ENCODE results near the gene DLGAP1. TPM values are rescaled to one million over a fixed set of nuclear protein-coding genes. Genes with fewer than 3 reads are reported as not detected.

DLGAP1 gene
- total and polyA plus RNA-seq, 2 experiments from 2014 or later = 17.0 to 48.5 TPM

DNA sequence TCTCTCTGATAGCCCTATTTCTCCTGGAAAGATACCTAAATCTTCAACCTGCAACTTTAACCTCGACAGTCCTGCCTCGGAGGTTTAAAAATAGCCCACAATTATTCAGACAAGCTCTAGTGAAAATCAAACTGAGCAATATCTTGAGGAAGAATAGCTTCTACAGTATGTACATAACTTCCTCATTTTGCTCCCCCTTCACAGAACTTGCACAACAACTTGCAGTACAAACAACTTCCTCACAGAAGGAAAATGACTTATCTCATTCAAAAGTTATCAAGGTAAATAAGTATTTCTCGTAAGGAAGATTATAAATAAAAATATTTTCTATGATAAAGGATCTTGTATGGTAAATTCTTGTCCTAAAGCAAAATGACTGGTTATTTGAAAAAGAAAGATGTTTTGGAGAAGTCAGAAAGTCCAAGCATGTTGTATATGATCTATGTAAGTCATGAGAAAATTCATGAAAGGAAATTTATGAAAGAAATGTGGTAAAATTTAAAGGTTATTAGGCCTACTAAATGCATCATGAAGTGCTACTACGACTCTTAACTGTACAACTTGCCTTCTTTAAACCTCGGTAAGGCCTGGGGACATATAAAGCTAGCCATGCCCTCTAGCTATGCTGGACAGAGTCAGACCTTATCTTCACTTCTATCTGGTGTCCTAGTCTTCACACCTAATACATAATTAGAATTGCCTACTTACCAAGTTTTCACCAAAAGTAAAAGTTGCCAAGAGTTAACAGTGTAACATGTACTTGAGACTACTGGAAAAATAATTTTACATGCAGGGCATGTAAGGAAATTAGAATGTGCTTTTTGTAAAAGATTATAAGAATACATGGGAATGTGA lies 394.5 kb downstream of the DLGAP1 start (continued):
- TF ChIP-seq, protein P1, sequence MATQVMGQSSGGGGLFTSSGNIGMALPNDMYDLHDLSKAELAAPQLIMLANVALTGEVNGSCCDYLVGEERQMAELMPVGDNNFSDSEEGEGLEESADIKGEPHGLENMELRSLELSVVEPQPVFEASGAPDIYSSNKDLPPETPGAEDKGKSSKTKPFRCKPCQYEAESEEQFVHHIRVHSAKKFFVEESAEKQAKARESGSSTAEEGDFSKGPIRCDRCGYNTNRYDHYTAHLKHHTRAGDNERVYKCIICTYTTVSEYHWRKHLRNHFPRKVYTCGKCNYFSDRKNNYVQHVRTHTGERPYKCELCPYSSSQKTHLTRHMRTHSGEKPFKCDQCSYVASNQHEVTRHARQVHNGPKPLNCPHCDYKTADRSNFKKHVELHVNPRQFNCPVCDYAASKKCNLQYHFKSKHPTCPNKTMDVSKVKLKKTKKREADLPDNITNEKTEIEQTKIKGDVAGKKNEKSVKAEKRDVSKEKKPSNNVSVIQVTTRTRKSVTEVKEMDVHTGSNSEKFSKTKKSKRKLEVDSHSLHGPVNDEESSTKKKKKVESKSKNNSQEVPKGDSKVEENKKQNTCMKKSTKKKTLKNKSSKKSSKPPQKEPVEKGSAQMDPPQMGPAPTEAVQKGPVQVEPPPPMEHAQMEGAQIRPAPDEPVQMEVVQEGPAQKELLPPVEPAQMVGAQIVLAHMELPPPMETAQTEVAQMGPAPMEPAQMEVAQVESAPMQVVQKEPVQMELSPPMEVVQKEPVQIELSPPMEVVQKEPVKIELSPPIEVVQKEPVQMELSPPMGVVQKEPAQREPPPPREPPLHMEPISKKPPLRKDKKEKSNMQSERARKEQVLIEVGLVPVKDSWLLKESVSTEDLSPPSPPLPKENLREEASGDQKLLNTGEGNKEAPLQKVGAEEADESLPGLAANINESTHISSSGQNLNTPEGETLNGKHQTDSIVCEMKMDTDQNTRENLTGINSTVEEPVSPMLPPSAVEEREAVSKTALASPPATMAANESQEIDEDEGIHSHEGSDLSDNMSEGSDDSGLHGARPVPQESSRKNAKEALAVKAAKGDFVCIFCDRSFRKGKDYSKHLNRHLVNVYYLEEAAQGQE (IDR thresholded peaks at IDR 0.05; ENCODE audit: unreplicated experiment) = no peak
- no peak for TF ChIP-seq STAT1 (IDR thresholded peaks at IDR 0.05; ENCODE audit: unreplicated experiment)

DNA sequence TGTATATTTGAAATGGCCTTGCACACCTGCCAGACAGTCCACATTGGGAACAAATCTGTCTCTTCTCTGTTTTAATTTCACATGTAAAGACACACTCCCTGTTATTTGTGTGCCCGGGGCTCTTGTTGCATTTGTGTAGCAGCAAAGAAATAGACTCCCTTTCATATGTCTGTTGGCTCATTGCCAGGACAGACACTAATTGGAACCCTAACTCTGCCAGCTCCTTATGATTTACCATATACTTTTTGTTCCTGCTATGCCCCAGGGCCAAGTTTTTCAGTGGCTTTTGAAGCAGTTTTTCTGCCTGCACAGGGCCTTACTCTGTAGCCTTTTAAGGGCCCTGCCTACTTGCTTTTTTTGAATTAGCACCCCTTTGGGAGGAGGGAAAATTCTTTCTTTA lies 396.9 kb downstream of the DLGAP1 start:
- ATAC-seq = no peak
- H3K4me1 Mint-ChIP-seq = no peaks in the 10 kb centered on the region
- peaks cover 85% of the 10 kb centered on the region for H3K36me3 Mint-ChIP-seq (ENCODE audit: low read depth)
- H3K27ac ChIP-seq (ENCODE audit: low read depth) = no peak overlapping the region
- peaks cover 2% of the 10 kb centered on the region for H3K27me3 Mint-ChIP-seq (ENCODE audit: insufficient read depth, low read depth, poor library complexity)
- H3K4me3 ChIP-seq = no peak overlapping the region
- H3K79me2 ChIP-seq (replicated peaks; ENCODE audit: insufficient read depth) = no peaks in the 10 kb centered on the region
- TF ChIP-seq POLR2AphosphoS5 (IDR thresholded peaks at IDR 0.05; ENCODE audit: low read depth) = no peak
- no peak for TF ChIP-seq ZNF331 (CRISPR knock-in tag; IDR thresholded peaks at IDR 0.05; ENCODE audit: low read depth)
- no peak for TF ChIP-seq JUNB (IDR thresholded peaks at IDR 0.05; ENCODE audit: unreplicated experiment)
- no peak for TF ChIP-seq STAT1 (IDR thresholded peaks at IDR 0.05; ENCODE audit: unreplicated experiment)
- TF ChIP-seq ETS1 (IDR thresholded peaks at IDR 0.05) = no peak
- TF ChIP-seq CREB1 (CRISPR knock-in tag; IDR thresholded peaks at IDR 0.05; ENCODE audit: low read depth) = no peak
- TF ChIP-seq EZH2 (IDR thresholded peaks at IDR 0.05; ENCODE audit: low read depth, unreplicated experiment) = no peak
- TF ChIP-seq, protein P2, sequence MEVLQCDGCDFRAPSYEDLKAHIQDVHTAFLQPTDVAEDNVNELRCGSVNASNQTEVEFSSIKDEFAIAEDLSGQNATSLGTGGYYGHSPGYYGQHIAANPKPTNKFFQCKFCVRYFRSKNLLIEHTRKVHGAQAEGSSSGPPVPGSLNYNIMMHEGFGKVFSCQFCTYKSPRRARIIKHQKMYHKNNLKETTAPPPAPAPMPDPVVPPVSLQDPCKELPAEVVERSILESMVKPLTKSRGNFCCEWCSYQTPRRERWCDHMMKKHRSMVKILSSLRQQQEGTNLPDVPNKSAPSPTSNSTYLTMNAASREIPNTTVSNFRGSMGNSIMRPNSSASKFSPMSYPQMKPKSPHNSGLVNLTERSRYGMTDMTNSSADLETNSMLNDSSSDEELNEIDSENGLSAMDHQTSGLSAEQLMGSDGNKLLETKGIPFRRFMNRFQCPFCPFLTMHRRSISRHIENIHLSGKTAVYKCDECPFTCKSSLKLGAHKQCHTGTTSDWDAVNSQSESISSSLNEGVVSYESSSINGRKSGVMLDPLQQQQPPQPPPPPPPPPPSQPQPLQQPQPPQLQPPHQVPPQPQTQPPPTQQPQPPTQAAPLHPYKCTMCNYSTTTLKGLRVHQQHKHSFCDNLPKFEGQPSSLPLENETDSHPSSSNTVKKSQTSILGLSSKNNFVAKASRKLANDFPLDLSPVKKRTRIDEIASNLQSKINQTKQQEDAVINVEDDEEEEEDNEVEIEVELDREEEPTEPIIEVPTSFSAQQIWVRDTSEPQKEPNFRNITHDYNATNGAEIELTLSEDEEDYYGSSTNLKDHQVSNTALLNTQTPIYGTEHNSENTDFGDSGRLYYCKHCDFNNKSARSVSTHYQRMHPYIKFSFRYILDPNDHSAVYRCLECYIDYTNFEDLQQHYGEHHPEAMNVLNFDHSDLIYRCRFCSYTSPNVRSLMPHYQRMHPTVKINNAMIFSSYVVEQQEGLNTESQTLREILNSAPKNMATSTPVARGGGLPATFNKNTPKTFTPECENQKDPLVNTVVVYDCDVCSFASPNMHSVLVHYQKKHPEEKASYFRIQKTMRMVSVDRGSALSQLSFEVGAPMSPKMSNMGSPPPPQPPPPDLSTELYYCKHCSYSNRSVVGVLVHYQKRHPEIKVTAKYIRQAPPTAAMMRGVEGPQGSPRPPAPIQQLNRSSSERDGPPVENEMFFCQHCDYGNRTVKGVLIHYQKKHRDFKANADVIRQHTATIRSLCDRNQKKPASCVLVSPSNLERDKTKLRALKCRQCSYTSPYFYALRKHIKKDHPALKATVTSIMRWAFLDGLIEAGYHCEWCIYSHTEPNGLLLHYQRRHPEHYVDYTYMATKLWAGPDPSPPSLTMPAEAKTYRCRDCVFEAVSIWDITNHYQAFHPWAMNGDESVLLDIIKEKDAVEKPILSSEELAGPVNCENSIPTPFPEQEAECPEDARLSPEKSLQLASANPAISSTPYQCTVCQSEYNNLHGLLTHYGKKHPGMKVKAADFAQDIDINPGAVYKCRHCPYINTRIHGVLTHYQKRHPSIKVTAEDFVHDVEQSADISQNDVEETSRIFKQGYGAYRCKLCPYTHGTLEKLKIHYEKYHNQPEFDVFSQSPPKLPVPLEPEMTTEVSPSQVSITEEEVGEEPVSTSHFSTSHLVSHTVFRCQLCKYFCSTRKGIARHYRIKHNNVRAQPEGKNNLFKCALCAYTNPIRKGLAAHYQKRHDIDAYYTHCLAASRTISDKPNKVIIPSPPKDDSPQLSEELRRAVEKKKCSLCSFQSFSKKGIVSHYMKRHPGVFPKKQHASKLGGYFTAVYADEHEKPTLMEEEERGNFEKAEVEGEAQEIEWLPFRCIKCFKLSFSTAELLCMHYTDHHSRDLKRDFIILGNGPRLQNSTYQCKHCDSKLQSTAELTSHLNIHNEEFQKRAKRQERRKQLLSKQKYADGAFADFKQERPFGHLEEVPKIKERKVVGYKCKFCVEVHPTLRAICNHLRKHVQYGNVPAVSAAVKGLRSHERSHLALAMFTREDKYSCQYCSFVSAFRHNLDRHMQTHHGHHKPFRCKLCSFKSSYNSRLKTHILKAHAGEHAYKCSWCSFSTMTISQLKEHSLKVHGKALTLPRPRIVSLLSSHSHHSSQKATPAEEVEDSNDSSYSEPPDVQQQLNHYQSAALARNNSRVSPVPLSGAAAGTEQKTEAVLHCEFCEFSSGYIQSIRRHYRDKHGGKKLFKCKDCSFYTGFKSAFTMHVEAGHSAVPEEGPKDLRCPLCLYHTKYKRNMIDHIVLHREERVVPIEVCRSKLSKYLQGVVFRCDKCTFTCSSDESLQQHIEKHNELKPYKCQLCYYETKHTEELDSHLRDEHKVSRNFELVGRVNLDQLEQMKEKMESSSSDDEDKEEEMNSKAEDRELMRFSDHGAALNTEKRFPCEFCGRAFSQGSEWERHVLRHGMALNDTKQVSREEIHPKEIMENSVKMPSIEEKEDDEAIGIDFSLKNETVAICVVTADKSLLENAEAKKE (CRISPR knock-in tag; IDR thresholded peaks at IDR 0.05) = no peak
- TF ChIP-seq ZNF114 (CRISPR knock-in tag; IDR thresholded peaks at IDR 0.05) = no peak
- no peak for TF ChIP-seq NANOG (IDR thresholded peaks at IDR 0.05; ENCODE audit: borderline replicate concordance)
- no peaks in the 10 kb centered on the region for H3K27me3 ChIP-seq (ENCODE audit: insufficient read depth)
- no peak for DNase-seq (ENCODE audit: low spot score)
- H3K9me3 Mint-ChIP-seq = peaks cover 76% of the 10 kb centered on the region
- H3K4me3 Mint-ChIP-seq = no peak overlapping the region
- H3K27ac Mint-ChIP-seq = no peak overlapping the region
- no peak overlapping the region for H3K4me2 ChIP-seq
- peaks cover 39% of the 10 kb centered on the region for H3K36me3 ChIP-seq (ENCODE audit: insufficient read depth)
- peaks cover 10% of the 10 kb centered on the region; the same call in 1 of the 2 replicates for H3K9me2 ChIP-seq (ENCODE audit: insufficient read depth)
- H3F3A ChIP-seq (replicated peaks; ENCODE audit: low read depth) = no peaks in the 10 kb centered on the region
- no peak overlapping the region for H2AFZ ChIP-seq
- H4K20me1 ChIP-seq (replicated peaks; ENCODE audit: insufficient read depth) = no peaks in the 10 kb centered on the region
- H3K4me1 ChIP-seq (ENCODE audit: insufficient read depth) = no peaks in the 10 kb centered on the region

All from GM23338 (cell line).